Measurements from ENCODE around the gene NBDY.

NBDY gene

GRCh38 chrX:56860888-56861287 is 131.8 kb downstream of the NBDY start:
- H3K4me3 ChIP-seq (ENCODE audit: low read length): no peak overlapping the region
- no peak for DNase-seq (ENCODE audit: low read depth)
- TF ChIP-seq CTCF (conservative IDR thresholded peaks at IDR 0.05; ENCODE audit: low read depth, low read length): no peak
